Ramos (cell line): ENCODE measurements around the gene LRRC57.
"Not testable (repeated sequence)": the region's sequence is repeated elsewhere in the genome, so short reads cannot be mapped to it uniquely, and the experiment has no call there.

ENCODE experiments used
- in situ Hi-C: fragments of 300-500 bp; cut with MboI; formaldehyde crosslinking; loops from one replicate; pipeline ENCODE4 v1.14.3; 2022; ENCODE audit warnings: low sequenced_read_pairs; ENCODE audit not compliant: unreplicated experiment

LRRC57 gene

GRCh38 chr15:42548249-42549031 lies at the start of gene LRRC57, which contains the start of gene HAUS2:
Gene LRRC57, minus strand, starts transcription at chr15:42548793. Its CDS starts 359 bp downstream, at chr15:42548434.
Gene HAUS2, plus strand, starts transcription at chr15:42548838. Its CDS starts 35 bp downstream, at chr15:42548873.
- in situ Hi-C loops: loop anchor here (5.0 kb wide), 1 partner anchor 51 kb away; the partner anchor contains the start of gene SNAP23

GRCh38 chr15:42595626-42596240 lies 47.1 kb upstream of the LRRC57 start:
- in situ Hi-C loops: no loop called here

- in situ Hi-C loops: no loop called here
These were observed 45.5 kb upstream of the LRRC57 start for GRCh38 chr15:42594095-42594494.

- in situ Hi-C loops: no loop called here
These were observed 44.5 kb upstream of the LRRC57 start for GRCh38 chr15:42593143-42593542.

GRCh38 chr15:42592716-42593115 lies 44.1 kb upstream of the LRRC57 start:
- in situ Hi-C loops: no loop called here

GRCh38 chr15:42591238-42591934 lies 42.8 kb upstream of the LRRC57 start:
- in situ Hi-C loops: no loop called here

- in situ Hi-C loops: no loop called here
These were observed 42.1 kb upstream of the LRRC57 start for GRCh38 chr15:42590619-42591237.

GRCh38 chr15:42584031-42584765 lies 35.6 kb upstream of the LRRC57 start:
- in situ Hi-C loops: no loop called here

GRCh38 chr15:42582569-42583375 lies 34.2 kb upstream of the LRRC57 start:
- in situ Hi-C loops: no loop called here

GRCh38 chr15:42581272-42581730 lies 32.7 kb upstream of the LRRC57 start:
- in situ Hi-C loops: no loop called here

GRCh38 chr15:42578984-42579537 lies 30.5 kb upstream of the LRRC57 start:
- in situ Hi-C loops: no loop called here

GRCh38 chr15:42577514-42578031 lies 29.0 kb upstream of the LRRC57 start:
- in situ Hi-C loops: no loop called here

GRCh38 chr15:42576776-42577175 lies 28.2 kb upstream of the LRRC57 start:
- in situ Hi-C loops: no loop called here

- in situ Hi-C loops: no loop called here
These were observed 27.5 kb upstream of the LRRC57 start for GRCh38 chr15:42576040-42576594.

- in situ Hi-C loops: no loop called here
These were observed 26.8 kb upstream of the LRRC57 start, which contains the start of gene STARD9 for GRCh38 chr15:42575188-42576039. Gene STARD9, plus strand, starts transcription at chr15:42575606. Its CDS starts 110 bp downstream, at chr15:42575716.

GRCh38 chr15:42558739-42559138 lies 10.1 kb upstream of the LRRC57 start:
- in situ Hi-C loops: no loop called here

- in situ Hi-C loops: not testable (repeated sequence)
These were observed 8.1 kb upstream of the LRRC57 start for GRCh38 chr15:42556550-42557207.
